Activated naive CD4-positive, alpha-beta T cell treated with anti-CD3 and anti-CD28 coated beads, Interleukin-2, amount 10 ng/mL, durations not matched to agents 7 days and 5 days (primary cell): ENCODE measurements around the gene RAPGEF2.
"Not testable (repeated sequence)": the region's sequence is repeated elsewhere in the genome, so short reads cannot be mapped to it uniquely, and the experiment has no call there.

Experiments
- CTCF ChIA-PET: fragments of 350-600 bp; sonication (Branson Sonifier 250); formaldehyde crosslinking; loops from one replicate; lab custom pipeline; 2021; ENCODE audit warnings: antibody characterized with exemption; lab: Charles Lee
- DNase-seq: peaks from one replicate; pipeline ENCODE4 v3.0.0-alpha.2; 2020
- H3K27ac Mint-ChIP-seq: one replicate; pipeline ENCODE4 v1.8.0; 2021; ENCODE audit warnings: mild to moderate bottlenecking, moderate library complexity, mixed read lengths
- H3K27me3 Mint-ChIP-seq: one replicate; pipeline ENCODE4 v1.8.0; 2021; ENCODE audit warnings: mild to moderate bottlenecking, mixed read lengths
- H3K36me3 Mint-ChIP-seq: one replicate; pipeline ENCODE4 v1.8.0; 2021; ENCODE audit warnings: mixed read lengths
- H3K4me1 Mint-ChIP-seq: one replicate; pipeline ENCODE4 v1.8.0; 2021; ENCODE audit warnings: mixed read lengths
- H3K4me3 Mint-ChIP-seq: one replicate; pipeline ENCODE4 v1.8.0; 2021; ENCODE audit warnings: mild to moderate bottlenecking, moderate library complexity, mixed read lengths
- H3K9me3 Mint-ChIP-seq: one replicate; pipeline ENCODE4 v1.8.0; 2021; ENCODE audit warnings: mixed read lengths

Gene RAPGEF2

GRCh38 chr4:159151689-159152088 lies 48.8 kb downstream of the RAPGEF2 start:
- Mint-ChIP-seq H3K27ac (no peak overlapping the region), H3K4me3 (no peak overlapping the region), H3K36me3 (no peaks in the 10 kb centered on the region), H3K9me3 (no peaks in the 10 kb centered on the region), H3K27me3 (no peaks in the 10 kb centered on the region), H3K4me1 (peaks cover 4% of the 10 kb centered on the region)
- CTCF ChIA-PET, result no interaction called here
- no peak for DNase-seq

- H3K27ac Mint-ChIP-seq, result no peak overlapping the region
- no peaks in the 10 kb centered on the region for H3K27me3 Mint-ChIP-seq
- CTCF ChIA-PET, result no interaction called here
- H3K36me3 Mint-ChIP-seq, result no peaks in the 10 kb centered on the region
- H3K4me3 Mint-ChIP-seq, result no peak overlapping the region
- no peaks in the 10 kb centered on the region for H3K9me3 Mint-ChIP-seq
- no peak for DNase-seq
- H3K4me1 Mint-ChIP-seq, result peaks cover 4% of the 10 kb centered on the region
Measured at GRCh38 chr4:159152181-159152580, 49.3 kb downstream of the RAPGEF2 start.

GRCh38 chr4:159153669-159154068 lies 50.8 kb downstream of the RAPGEF2 start:
- no peak overlapping the region for H3K4me3 Mint-ChIP-seq
- no peaks in the 10 kb centered on the region for H3K27me3 Mint-ChIP-seq
- no peaks in the 10 kb centered on the region for H3K36me3 Mint-ChIP-seq
- no peak for DNase-seq
- CTCF ChIA-PET, result no interaction called here
- H3K4me1 Mint-ChIP-seq, result peaks cover 4% of the 10 kb centered on the region
- H3K27ac Mint-ChIP-seq, result no peak overlapping the region
- H3K9me3 Mint-ChIP-seq, result no peaks in the 10 kb centered on the region

- no peaks in the 10 kb centered on the region for H3K27me3 Mint-ChIP-seq
- no peak overlapping the region for H3K27ac Mint-ChIP-seq
- CTCF ChIA-PET, result interaction anchor here (1.1 kb wide), 1 partner anchor 8 kb away, joined by 3 read pairs; no protein-coding TSS in a partner anchor
- no peaks in the 10 kb centered on the region for H3K36me3 Mint-ChIP-seq
- H3K9me3 Mint-ChIP-seq, result no peaks in the 10 kb centered on the region
- H3K4me3 Mint-ChIP-seq, result no peak overlapping the region
- no peak for DNase-seq
- peaks cover 4% of the 10 kb centered on the region for H3K4me1 Mint-ChIP-seq
Measured at GRCh38 chr4:159155119-159155518, 52.2 kb downstream of the RAPGEF2 start.

GRCh38 chr4:159158083-159158617 lies 55.3 kb downstream of the RAPGEF2 start:
- H3K9me3 Mint-ChIP-seq, result no peaks in the 10 kb centered on the region
- H3K36me3 Mint-ChIP-seq, result no peaks in the 10 kb centered on the region
- H3K27ac Mint-ChIP-seq, result no peak overlapping the region
- no peak for DNase-seq
- CTCF ChIA-PET, result no interaction called here
- H3K4me3 Mint-ChIP-seq, result no peak overlapping the region
- no peaks in the 10 kb centered on the region for H3K27me3 Mint-ChIP-seq
- peaks cover 4% of the 10 kb centered on the region for H3K4me1 Mint-ChIP-seq

GRCh38 chr4:159158985-159159384 lies 56.1 kb downstream of the RAPGEF2 start:
- no peak for DNase-seq
- Mint-ChIP-seq H3K27ac (no peak overlapping the region), H3K9me3 (no peaks in the 10 kb centered on the region), H3K27me3 (no peaks in the 10 kb centered on the region), H3K4me1 (peaks cover 4% of the 10 kb centered on the region), H3K36me3 (no peaks in the 10 kb centered on the region), H3K4me3 (no peak overlapping the region)
- CTCF ChIA-PET, result interaction anchor here (0.6 kb wide), 1 partner anchor 488 kb away, joined by 4 read pairs; no protein-coding TSS in a partner anchor

GRCh38 chr4:159159611-159160010 lies 56.7 kb downstream of the RAPGEF2 start:
- Mint-ChIP-seq H3K27ac (no peak overlapping the region), H3K4me1 (peaks cover 4% of the 10 kb centered on the region), H3K9me3 (no peaks in the 10 kb centered on the region), H3K27me3 (no peaks in the 10 kb centered on the region), H3K4me3 (no peak overlapping the region), H3K36me3 (no peaks in the 10 kb centered on the region)
- CTCF ChIA-PET, result no interaction called here
- no peak for DNase-seq

GRCh38 chr4:159160242-159160641 lies 57.4 kb downstream of the RAPGEF2 start:
- H3K27me3 Mint-ChIP-seq, result no peaks in the 10 kb centered on the region
- H3K9me3 Mint-ChIP-seq, result no peaks in the 10 kb centered on the region
- H3K36me3 Mint-ChIP-seq, result no peaks in the 10 kb centered on the region
- H3K4me1 Mint-ChIP-seq, result peaks cover 2% of the 10 kb centered on the region
- CTCF ChIA-PET, result no interaction called here
- no peak overlapping the region for H3K4me3 Mint-ChIP-seq
- no peak for DNase-seq
- no peak overlapping the region for H3K27ac Mint-ChIP-seq

- H3K4me3 Mint-ChIP-seq, H3K9me3 Mint-ChIP-seq, H3K36me3 Mint-ChIP-seq, H3K27ac Mint-ChIP-seq, H3K4me1 Mint-ChIP-seq, DNase-seq, H3K27me3 Mint-ChIP-seq, CTCF ChIA-PET: not testable (repeated sequence)
Measured at GRCh38 chr4:159161436-159161835, 58.6 kb downstream of the RAPGEF2 start.

GRCh38 chr4:159162576-159162975 lies 59.7 kb downstream of the RAPGEF2 start:
- Mint-ChIP-seq H3K27me3 (no peaks in the 10 kb centered on the region), H3K9me3 (no peaks in the 10 kb centered on the region), H3K36me3 (no peaks in the 10 kb centered on the region), H3K27ac (no peak overlapping the region), H3K4me1 (peaks cover 8% of the 10 kb centered on the region), H3K4me3 (no peak overlapping the region)
- CTCF ChIA-PET, result no interaction called here
- no peak for DNase-seq

- Mint-ChIP-seq H3K27ac (no peak overlapping the region), H3K4me1 (peaks cover 8% of the 10 kb centered on the region), H3K27me3 (no peaks in the 10 kb centered on the region), H3K36me3 (no peaks in the 10 kb centered on the region), H3K9me3 (no peaks in the 10 kb centered on the region), H3K4me3 (no peak overlapping the region)
- CTCF ChIA-PET, result no interaction called here
- no peak for DNase-seq
Measured at GRCh38 chr4:159163521-159163920, 60.6 kb downstream of the RAPGEF2 start.

- Mint-ChIP-seq H3K27me3 (no peaks in the 10 kb centered on the region), H3K9me3 (no peaks in the 10 kb centered on the region), H3K36me3 (no peaks in the 10 kb centered on the region), H3K4me1 (peaks cover 28% of the 10 kb centered on the region), H3K27ac (no peak overlapping the region), H3K4me3 (no peak overlapping the region)
- DNase-seq, result no peak
- CTCF ChIA-PET, result no interaction called here
Measured at GRCh38 chr4:159169404-159170302, 66.8 kb downstream of the RAPGEF2 start.

GRCh38 chr4:159171287-159171686 lies 68.4 kb downstream of the RAPGEF2 start:
- CTCF ChIA-PET, result interaction anchor here (1.1 kb wide), 1 partner anchor 318 kb away, joined by 3 read pairs; no protein-coding TSS in a partner anchor
- no peaks in the 10 kb centered on the region for H3K36me3 Mint-ChIP-seq
- no peaks in the 10 kb centered on the region for H3K27me3 Mint-ChIP-seq
- H3K27ac Mint-ChIP-seq, result no peak overlapping the region
- no peak overlapping the region for H3K4me3 Mint-ChIP-seq
- H3K9me3 Mint-ChIP-seq, result no peaks in the 10 kb centered on the region
- peaks cover 42% of the 10 kb centered on the region for H3K4me1 Mint-ChIP-seq
- no peak for DNase-seq

GRCh38 chr4:159173886-159174285 lies 71.0 kb downstream of the RAPGEF2 start:
- DNase-seq, result no peak
- Mint-ChIP-seq H3K27ac (no peak overlapping the region), H3K4me3 (no peak overlapping the region), H3K9me3 (no peaks in the 10 kb centered on the region), H3K36me3 (no peaks in the 10 kb centered on the region), H3K4me1 (peaks cover 43% of the 10 kb centered on the region), H3K27me3 (no peaks in the 10 kb centered on the region)
- CTCF ChIA-PET, result interaction anchor here (1.1 to 2.1 kb wide), 2 partner anchors 274 to 317 kb away, joined by 3 to 9 read pairs; no protein-coding TSS in a partner anchor

- Mint-ChIP-seq H3K9me3 (no peaks in the 10 kb centered on the region), H3K27ac (no peak overlapping the region), H3K4me1 (peaks cover 51% of the 10 kb centered on the region), H3K4me3 (no peak overlapping the region), H3K36me3 (no peaks in the 10 kb centered on the region), H3K27me3 (no peaks in the 10 kb centered on the region)
- CTCF ChIA-PET, result no interaction called here
- no peak for DNase-seq
Measured at GRCh38 chr4:159174645-159175084, 71.8 kb downstream of the RAPGEF2 start.
